Lower lobe of right lung (tissue), 2 donors: ENCODE results near the gene SELENOS. TPM values are rescaled to one million over a fixed set of nuclear protein-coding genes. Genes with fewer than 3 reads are reported as not detected.
A peak's percentile ranks its signal among the peaks of the same experiment; 100 is the strongest.

Experiments
- ATAC-seq, 2 donors: fragments of 200-7000 bp; cut with Tn5 transposase; one replicate each; pipeline ENCODE4 v1.9.1; 2020 to 2022; ENCODE audit warnings: mild to moderate bottlenecking in 2 of 2, moderate library complexity in 2 of 2
- DNase-seq: peaks from one replicate; pipeline ENCODE4 v3.0.0-alpha.2; 2020
- H3K27ac ChIP-seq: fragments of 200-600 bp; one replicate; pipeline ENCODE4 v1.8.0; 2022
- H3K27me3 ChIP-seq: fragments of 200-600 bp; one replicate; pipeline ENCODE4 v1.8.0; 2022; ENCODE audit warnings: low read depth
- H3K36me3 ChIP-seq: fragments of 200-600 bp; one replicate; pipeline ENCODE4 v1.8.0; 2022; ENCODE audit warnings: mild to moderate bottlenecking
- H3K4me1 ChIP-seq: fragments of 200-600 bp; one replicate; pipeline ENCODE4 v1.8.0; 2022
- H3K4me3 ChIP-seq: fragments of 200-600 bp; one replicate; pipeline ENCODE4 v1.8.0; 2022; ENCODE audit warnings: mild to moderate bottlenecking
- H3K9me3 ChIP-seq: fragments of 200-600 bp; one replicate; pipeline ENCODE4 v1.8.0; 2022
- intact Hi-C: fragments of 100-400 bp; cut with DNase I; formaldehyde crosslinking; loops from one replicate; pipeline ENCODE4 v1.11.0; 2022
- total RNA-seq: library from RNA; stranded (reverse); fragmentation: NEBNext Ultra II Directional; extraction: Animal tissue kit (Norgen Biotek cat#: 25700); gene quantifications from one replicate; pipeline ENCODE4 v1.2.1, GENCODE V29; 2021
- TF ChIP-seq, protein P1 (sequence below): fragments of 200-600 bp; IDR thresholded peaks from one replicate; pipeline ENCODE4 v1.8.0; 2022; ENCODE audit warnings: antibody characterized with exemption, mild to moderate bottlenecking
- donor health status: DM: no; HTN: yes; CAD: no; lungs with severe emphysema.

Gene SELENOS
- total RNA-seq, 1 donor from 2014 or later: 64.5 TPM

DNA sequence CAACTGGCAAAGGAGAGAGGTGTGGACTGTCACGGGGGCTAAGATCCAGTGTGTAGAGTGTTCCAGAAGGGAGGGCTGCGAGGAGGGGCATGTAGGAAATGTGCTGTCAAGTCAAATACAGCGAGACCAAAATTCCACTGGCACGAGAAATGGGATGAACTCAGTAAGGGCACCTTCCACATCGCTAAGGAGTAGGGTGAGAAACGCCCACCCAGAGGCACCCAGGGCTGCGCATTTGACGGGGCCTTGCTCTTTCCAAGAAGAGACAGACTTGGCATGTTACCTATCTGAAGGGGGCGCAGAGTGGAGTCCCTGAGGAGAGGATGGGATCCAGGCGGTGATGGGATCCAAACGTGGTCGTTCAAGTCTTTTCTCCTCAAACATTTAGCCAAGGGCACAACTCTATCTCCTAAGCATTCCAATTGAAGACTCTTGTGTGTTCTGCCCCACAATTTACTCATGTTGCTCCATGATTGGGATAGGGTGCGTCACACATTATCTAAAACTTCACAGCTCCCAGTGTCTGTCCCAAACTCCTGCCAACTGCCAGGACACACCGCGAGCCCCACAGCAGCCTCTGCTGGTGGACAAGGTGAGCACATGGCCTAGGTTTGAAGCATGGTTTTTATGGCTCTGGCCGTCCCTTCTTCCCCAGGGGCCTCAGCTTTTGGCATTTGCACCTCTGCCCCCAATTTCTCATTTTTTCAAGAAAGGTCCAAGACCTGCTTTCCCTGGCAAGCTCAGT lies 7.6 kb downstream of the SELENOS start:
- H3K9me3 ChIP-seq: no peaks in the 10 kb centered on the region

DNA sequence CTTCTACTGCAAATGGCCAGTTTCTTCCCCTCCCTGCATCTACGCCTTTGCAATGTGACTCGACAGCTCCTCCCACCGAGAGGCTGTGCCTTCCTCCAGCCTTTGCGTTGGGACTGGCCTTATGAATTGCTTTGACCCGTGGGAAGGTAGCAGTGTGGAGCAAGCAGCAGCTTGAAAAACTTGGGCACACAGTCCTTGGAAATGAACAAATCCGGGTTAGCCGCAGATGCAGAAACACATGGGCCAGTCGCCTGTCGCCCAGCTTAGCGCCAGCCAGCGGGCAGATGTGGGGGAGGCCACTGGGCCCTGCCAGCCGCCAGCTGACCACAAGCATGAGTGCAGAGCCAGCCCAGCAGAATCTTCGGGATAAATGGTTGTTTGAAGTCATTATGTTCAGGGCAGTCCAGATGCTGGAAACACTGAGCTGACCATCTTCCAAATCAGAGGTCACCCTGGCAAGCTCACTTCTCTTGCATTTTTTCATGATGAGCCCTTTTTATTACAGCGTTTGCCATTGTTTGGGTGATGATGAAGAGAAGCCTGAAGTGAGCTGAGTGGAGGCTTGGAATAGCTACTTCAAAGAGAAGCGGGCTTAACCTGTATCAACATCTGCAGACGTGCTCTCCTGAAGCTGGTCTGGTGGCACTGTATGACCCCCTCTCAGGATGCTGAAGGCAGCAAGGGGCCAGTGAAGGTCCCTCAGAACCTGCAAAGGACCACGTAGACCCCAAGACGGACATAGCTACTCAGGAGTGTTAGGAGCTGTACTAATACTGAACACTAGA lies 9.8 kb downstream of the SELENOS start:
- ATAC-seq (peak; percentile 31 to 38), DNase-seq (no peak)
- Histone ChIP-seq H3K36me3 (peaks cover 33% of the 10 kb centered on the region), H3K4me3 (no peak overlapping the region), H3K27me3 (no peaks in the 10 kb centered on the region), H3K4me1 (peaks cover 3% of the 10 kb centered on the region), H3K9me3 (no peaks in the 10 kb centered on the region), H3K27ac (peak overlapping the region; percentile 46)
- TF ChIP-seq, protein P1, sequence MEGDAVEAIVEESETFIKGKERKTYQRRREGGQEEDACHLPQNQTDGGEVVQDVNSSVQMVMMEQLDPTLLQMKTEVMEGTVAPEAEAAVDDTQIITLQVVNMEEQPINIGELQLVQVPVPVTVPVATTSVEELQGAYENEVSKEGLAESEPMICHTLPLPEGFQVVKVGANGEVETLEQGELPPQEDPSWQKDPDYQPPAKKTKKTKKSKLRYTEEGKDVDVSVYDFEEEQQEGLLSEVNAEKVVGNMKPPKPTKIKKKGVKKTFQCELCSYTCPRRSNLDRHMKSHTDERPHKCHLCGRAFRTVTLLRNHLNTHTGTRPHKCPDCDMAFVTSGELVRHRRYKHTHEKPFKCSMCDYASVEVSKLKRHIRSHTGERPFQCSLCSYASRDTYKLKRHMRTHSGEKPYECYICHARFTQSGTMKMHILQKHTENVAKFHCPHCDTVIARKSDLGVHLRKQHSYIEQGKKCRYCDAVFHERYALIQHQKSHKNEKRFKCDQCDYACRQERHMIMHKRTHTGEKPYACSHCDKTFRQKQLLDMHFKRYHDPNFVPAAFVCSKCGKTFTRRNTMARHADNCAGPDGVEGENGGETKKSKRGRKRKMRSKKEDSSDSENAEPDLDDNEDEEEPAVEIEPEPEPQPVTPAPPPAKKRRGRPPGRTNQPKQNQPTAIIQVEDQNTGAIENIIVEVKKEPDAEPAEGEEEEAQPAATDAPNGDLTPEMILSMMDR: no peak
- intact Hi-C loops: no loop called here

More for the DNA sequence above, 7.6 kb downstream of the SELENOS start:
- intact Hi-C loops: no loop called here
- H3K27ac ChIP-seq: no peak overlapping the region
- TF ChIP-seq, protein P1: peak; percentile 18
- H3K27me3 ChIP-seq: no peaks in the 10 kb centered on the region
- no peak overlapping the region for H3K4me3 ChIP-seq
- DNase-seq (no peak), ATAC-seq (no peak)
- H3K36me3 ChIP-seq: peaks cover 55% of the 10 kb centered on the region
- peaks cover 3% of the 10 kb centered on the region for H3K4me1 ChIP-seq

DNA sequence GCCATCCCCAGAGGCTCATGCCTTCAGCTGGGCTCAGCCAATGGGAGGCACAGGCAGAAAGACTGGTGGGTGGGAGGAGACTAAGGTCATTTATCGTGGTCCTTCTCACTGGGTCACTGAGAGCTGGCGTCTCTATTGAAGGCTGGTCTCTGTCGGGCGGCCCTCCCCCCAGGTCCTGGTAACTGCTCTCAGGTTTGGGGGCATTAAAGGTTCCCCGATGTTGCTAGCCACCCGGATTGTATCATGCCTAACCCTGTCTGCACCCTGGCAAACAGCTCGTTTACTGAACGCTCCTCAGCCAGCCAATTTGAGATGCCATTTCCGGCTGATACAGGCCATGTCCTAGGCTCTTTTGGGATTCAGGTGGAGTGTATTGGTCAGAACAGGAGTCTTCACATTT lies 10.5 kb downstream of the SELENOS start:
- ATAC-seq (no peak), DNase-seq (no peak)
- no peak overlapping the region for H3K4me3 ChIP-seq
- H3K9me3 ChIP-seq: no peaks in the 10 kb centered on the region
- intact Hi-C loops: no loop called here
- H3K27me3 ChIP-seq: no peaks in the 10 kb centered on the region
- H3K4me1 ChIP-seq: peaks cover 3% of the 10 kb centered on the region
- H3K36me3 ChIP-seq: peaks cover 26% of the 10 kb centered on the region
- TF ChIP-seq, protein P1: no peak
- H3K27ac ChIP-seq: peak overlapping the region; percentile 8

DNA sequence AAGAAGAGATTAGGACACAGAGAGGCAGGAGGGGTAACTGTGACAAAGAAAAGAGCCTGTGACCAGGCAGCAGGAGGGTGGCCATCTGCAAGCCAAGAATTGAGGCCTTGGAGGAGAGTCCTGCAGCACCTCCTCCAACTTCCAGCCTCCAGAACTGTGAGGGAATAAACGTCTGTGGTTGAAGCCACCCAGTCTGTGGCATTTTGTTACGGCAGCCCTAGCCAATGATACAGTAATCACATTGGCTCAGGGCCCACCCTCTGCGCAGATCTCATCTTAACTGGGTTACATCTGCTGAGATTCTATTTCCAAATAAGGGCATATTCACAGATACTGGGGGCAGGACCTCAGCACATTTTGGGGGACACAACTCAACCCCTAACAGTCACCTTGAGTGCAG lies 11.3 kb downstream of the SELENOS start:
- Histone ChIP-seq H3K9me3 (no peaks in the 10 kb centered on the region), H3K4me3 (no peak overlapping the region), H3K27ac (peak overlapping the region; percentile 8), H3K27me3 (no peaks in the 10 kb centered on the region), H3K4me1 (peaks cover 3% of the 10 kb centered on the region), H3K36me3 (peaks cover 19% of the 10 kb centered on the region)
- intact Hi-C loops: no loop called here
- no peak for ATAC-seq
- DNase-seq: no peak
- TF ChIP-seq, protein P1: no peak

DNA sequence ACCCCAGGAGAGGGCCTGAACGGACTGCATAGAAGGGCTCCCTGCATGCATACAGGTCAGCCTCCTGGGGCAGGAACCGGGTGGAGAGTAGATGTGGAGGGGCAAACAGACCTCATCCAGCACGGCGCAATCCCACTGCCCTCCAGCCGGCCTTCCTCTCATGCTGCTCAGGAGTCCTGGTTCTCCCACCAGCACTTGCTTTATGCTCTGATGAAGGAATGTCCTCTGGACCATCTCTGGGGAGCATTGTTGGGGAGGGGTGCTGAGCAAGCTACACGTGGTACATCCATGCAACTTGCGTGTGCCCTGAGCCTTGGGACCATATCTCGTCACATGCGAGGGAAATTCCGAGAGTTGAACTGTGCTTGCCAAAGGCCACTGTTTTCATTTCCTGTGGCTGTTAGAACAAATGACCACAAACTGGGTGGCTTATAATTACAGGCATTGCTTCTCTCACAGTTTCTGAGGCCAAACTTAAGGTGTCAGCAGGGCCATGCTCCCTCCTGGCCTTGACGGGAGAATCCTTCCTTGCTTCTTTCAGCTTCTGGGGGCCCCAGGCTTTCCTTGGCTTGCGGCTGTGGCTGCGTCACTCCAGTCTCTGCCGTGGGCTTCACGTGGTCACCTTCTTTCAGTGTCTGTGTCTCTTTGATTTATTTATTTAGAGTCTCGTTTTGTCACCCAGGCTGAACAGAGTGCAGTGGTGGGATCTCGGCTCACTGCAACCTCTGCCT lies 12.2 kb downstream of the SELENOS start:
- no peak overlapping the region for H3K27ac ChIP-seq
- no peak overlapping the region for H3K4me3 ChIP-seq
- H3K9me3 ChIP-seq: no peaks in the 10 kb centered on the region
- TF ChIP-seq, protein P1: no peak
- ATAC-seq (peak in 1 of 2 donors; percentile 4), DNase-seq (no peak)
- peaks cover 3% of the 10 kb centered on the region for H3K4me1 ChIP-seq
- H3K36me3 ChIP-seq: peaks cover 9% of the 10 kb centered on the region
- no peaks in the 10 kb centered on the region for H3K27me3 ChIP-seq
- intact Hi-C loops: no loop called here
